H1 (cell line): ENCODE results near the gene MBNL1. TPM values are rescaled to one million over a fixed set of nuclear protein-coding genes. Genes with fewer than 3 reads are reported as not detected.

Source experiments
- BACH1 ChIP-seq: IDR thresholded peaks from 2 replicates; pipeline ENCODE4 v1.6.1; 2012; ENCODE audit warnings: low read length, improper control_type of control experiment
- CBX5 ChIP-seq: fragments of 300-800, 300-1000 bp; sonication (generic); IDR thresholded peaks from 2 replicates; pipeline ENCODE4 v1.7.1; 2016; ENCODE audit warnings: antibody characterized with exemption, low read length, low read depth
- CHD1 ChIP-seq: IDR thresholded peaks from 2 replicates; pipeline ENCODE4 v1.6.1; 2012; ENCODE audit warnings: low read depth, low read length, improper control_type of control experiment
- HDAC2 ChIP-seq, 2 experiments: fragments of 300-600 bp in 1 of 2; sonication (generic) in 1 of 2; IDR thresholded peaks; 2 replicates each; pipeline ENCODE4 v1.6.1; 2011 to 2012; ENCODE audit warnings: low read depth in 2 of 2, low read length in 2 of 2, mild to moderate bottlenecking in 2 of 2, moderate library complexity in 2 of 2, borderline replicate concordance in 1 of 2, inconsistent platforms in 1 of 2
- JUND ChIP-seq: IDR thresholded peaks from 2 replicates; pipeline ENCODE4 v1.6.1; 2011; ENCODE audit warnings: mild to moderate bottlenecking, improper control_type of control experiment, low read length
- RXRA ChIP-seq: IDR thresholded peaks from 2 replicates; pipeline ENCODE4 v1.6.1; 2011; ENCODE audit warnings: low read depth, mild to moderate bottlenecking, low read length, moderate library complexity; ENCODE audit not compliant: insufficient read depth
- polyA plus RNA-seq, 7 experiments: library from polyadenylated mRNA; depleted of rRNA in 3 of 7; stranded (reverse) in 5 of 7; unstranded in 2 of 7; fragments of >200 nt in 5 of 7; fragments of 200-250 nt in 2 of 7; gene quantifications; 1 replicate in 5 of 7; 2 replicates in 1 of 7; 4 replicates in 1 of 7; pipeline versions ENCODE4 v1.2.1 to v1.2.3, GENCODE V29; 2011 to 2013; ENCODE audit warnings: missing spikeins in 2 of 7, mixed read lengths in 2 of 7
- total RNA-seq: library from RNA; stranded (reverse); fragmentation: NEBNext Ultra II Directional; extraction: Animal tissue kit (Norgen Biotek cat#: 25700); gene quantifications from 2 replicates; pipeline ENCODE4 v1.2.1, GENCODE V29; 2021
- TF ChIP-seq, protein P1 (sequence below): fragments of 300-600 bp; sonication (generic); IDR thresholded peaks from 2 replicates; pipeline ENCODE4 v1.7.1; 2012; ENCODE audit warnings: low read length, moderate library complexity, mild to moderate bottlenecking, inconsistent platforms; ENCODE audit not compliant: insufficient replicate concordance

The MBNL1 gene
- total and polyA plus RNA-seq, 2 of the 8 experiments (the other 6 are each of a cell fraction or from before 2014, with no cell fraction given) = 5.0 to 16.4 TPM

DNA sequence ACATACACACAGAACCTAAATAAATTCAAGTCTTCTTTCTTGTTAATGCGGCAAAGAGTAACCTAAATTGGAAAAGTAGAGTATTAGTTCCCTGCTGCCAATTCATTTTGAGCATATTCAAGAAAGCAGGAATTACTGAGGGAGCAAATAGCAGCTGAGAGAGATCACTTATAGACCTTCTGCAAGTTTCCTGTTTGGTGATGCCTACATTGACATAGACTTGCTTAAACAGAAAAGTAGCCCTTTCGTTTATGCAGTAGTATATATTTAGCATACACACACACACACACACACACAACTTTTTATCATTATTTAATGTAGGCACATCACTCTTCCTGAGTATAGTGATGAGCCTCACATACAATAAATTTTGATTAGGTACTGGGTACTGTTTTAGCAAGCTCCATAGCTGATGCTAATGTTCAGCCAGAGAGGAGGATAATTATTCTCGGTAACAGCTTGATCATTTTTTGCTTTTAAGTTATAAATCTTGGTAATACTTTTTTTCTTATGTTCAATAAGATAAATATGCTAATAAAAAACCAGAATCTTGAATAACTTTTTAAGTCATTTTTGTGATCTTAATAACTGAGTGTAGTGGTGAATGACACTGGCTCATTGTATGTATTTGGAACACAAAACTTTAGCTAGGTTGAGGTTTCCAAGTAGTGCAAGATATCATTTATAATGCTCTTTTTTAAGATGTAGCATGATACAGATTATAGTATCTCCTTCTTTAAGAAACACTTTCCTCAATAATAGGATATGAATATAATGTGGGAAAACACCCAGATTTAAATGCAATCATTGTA, 174.7 kb downstream of the MBNL1 start (continued):
- TF ChIP-seq, protein P1, sequence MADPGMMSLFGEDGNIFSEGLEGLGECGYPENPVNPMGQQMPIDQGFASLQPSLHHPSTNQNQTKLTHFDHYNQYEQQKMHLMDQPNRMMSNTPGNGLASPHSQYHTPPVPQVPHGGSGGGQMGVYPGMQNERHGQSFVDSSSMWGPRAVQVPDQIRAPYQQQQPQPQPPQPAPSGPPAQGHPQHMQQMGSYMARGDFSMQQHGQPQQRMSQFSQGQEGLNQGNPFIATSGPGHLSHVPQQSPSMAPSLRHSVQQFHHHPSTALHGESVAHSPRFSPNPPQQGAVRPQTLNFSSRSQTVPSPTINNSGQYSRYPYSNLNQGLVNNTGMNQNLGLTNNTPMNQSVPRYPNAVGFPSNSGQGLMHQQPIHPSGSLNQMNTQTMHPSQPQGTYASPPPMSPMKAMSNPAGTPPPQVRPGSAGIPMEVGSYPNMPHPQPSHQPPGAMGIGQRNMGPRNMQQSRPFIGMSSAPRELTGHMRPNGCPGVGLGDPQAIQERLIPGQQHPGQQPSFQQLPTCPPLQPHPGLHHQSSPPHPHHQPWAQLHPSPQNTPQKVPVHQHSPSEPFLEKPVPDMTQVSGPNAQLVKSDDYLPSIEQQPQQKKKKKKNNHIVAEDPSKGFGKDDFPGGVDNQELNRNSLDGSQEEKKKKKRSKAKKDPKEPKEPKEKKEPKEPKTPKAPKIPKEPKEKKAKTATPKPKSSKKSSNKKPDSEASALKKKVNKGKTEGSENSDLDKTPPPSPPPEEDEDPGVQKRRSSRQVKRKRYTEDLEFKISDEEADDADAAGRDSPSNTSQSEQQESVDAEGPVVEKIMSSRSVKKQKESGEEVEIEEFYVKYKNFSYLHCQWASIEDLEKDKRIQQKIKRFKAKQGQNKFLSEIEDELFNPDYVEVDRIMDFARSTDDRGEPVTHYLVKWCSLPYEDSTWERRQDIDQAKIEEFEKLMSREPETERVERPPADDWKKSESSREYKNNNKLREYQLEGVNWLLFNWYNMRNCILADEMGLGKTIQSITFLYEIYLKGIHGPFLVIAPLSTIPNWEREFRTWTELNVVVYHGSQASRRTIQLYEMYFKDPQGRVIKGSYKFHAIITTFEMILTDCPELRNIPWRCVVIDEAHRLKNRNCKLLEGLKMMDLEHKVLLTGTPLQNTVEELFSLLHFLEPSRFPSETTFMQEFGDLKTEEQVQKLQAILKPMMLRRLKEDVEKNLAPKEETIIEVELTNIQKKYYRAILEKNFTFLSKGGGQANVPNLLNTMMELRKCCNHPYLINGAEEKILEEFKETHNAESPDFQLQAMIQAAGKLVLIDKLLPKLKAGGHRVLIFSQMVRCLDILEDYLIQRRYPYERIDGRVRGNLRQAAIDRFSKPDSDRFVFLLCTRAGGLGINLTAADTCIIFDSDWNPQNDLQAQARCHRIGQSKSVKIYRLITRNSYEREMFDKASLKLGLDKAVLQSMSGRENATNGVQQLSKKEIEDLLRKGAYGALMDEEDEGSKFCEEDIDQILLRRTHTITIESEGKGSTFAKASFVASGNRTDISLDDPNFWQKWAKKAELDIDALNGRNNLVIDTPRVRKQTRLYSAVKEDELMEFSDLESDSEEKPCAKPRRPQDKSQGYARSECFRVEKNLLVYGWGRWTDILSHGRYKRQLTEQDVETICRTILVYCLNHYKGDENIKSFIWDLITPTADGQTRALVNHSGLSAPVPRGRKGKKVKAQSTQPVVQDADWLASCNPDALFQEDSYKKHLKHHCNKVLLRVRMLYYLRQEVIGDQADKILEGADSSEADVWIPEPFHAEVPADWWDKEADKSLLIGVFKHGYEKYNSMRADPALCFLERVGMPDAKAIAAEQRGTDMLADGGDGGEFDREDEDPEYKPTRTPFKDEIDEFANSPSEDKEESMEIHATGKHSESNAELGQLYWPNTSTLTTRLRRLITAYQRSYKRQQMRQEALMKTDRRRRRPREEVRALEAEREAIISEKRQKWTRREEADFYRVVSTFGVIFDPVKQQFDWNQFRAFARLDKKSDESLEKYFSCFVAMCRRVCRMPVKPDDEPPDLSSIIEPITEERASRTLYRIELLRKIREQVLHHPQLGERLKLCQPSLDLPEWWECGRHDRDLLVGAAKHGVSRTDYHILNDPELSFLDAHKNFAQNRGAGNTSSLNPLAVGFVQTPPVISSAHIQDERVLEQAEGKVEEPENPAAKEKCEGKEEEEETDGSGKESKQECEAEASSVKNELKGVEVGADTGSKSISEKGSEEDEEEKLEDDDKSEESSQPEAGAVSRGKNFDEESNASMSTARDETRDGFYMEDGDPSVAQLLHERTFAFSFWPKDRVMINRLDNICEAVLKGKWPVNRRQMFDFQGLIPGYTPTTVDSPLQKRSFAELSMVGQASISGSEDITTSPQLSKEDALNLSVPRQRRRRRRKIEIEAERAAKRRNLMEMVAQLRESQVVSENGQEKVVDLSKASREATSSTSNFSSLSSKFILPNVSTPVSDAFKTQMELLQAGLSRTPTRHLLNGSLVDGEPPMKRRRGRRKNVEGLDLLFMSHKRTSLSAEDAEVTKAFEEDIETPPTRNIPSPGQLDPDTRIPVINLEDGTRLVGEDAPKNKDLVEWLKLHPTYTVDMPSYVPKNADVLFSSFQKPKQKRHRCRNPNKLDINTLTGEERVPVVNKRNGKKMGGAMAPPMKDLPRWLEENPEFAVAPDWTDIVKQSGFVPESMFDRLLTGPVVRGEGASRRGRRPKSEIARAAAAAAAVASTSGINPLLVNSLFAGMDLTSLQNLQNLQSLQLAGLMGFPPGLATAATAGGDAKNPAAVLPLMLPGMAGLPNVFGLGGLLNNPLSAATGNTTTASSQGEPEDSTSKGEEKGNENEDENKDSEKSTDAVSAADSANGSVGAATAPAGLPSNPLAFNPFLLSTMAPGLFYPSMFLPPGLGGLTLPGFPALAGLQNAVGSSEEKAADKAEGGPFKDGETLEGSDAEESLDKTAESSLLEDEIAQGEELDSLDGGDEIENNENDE = no peak
- TF ChIP-seq JUND (no peak), CHD1 (no peak), RXRA (no peak), HDAC2 (IDR thresholded peaks at IDR 0.05; ENCODE audit: borderline replicate concordance in 1 of 2, low read depth in 2 of 2, low read length in 2 of 2) (no peak), BACH1 (no peak), CBX5 (no peak)
